GM12878 (cell line): ENCODE measurements around the gene COPG2. TPM values are rescaled to one million over a fixed set of nuclear protein-coding genes. Genes with fewer than 3 reads are reported as not detected.
A peak's percentile ranks its signal among the peaks of the same experiment; 100 is the strongest.

Experiments used
- ATAC-seq: fragments of 200-7000 bp; cut with Tn5 transposase; 3 replicates; pipeline ENCODE4 v1.9.1; 2020; ENCODE audit warnings: mild to moderate bottlenecking, moderate library complexity
- BruUV-seq: library from RNA; stranded (reverse); fragments of 400-500 nt; replicated peaks from 2 replicates; lab custom pipeline; 2021; lab: Mats Ljungman, UMichigan
- CTCF ChIA-PET: fragments of 300-600 bp; sonication (Branson Sonifier 250); formaldehyde crosslinking; extraction: SDS; loops from one replicate; lab custom pipeline; 2021; ENCODE audit warnings: inconsistent platforms; lab: Yijun Ruan, JAX
- POLR2A ChIA-PET: fragments of 350-600 bp; formaldehyde crosslinking; extraction: SDS; loops from one replicate; lab custom pipeline; 2021; ENCODE audit warnings: inconsistent platforms; lab: Charles Lee
- RAD21 ChIA-PET: fragments of 300-600 bp; sonication (Branson Sonifier 250); formaldehyde crosslinking; loops from one replicate; lab custom pipeline; 2023; ENCODE audit warnings: antibody characterized with exemption; ENCODE audit not compliant: unreplicated experiment; lab: Charles Lee
- SMC1A ChIA-PET: fragments of 300-600 bp; sonication (Branson Sonifier 250); formaldehyde crosslinking; loops from one replicate; lab custom pipeline; 2023; ENCODE audit not compliant: unreplicated experiment, uncharacterized antibody; lab: Charles Lee
- DNase-seq: peaks from one replicate; pipeline ENCODE4 v3.0.0-alpha.2; 2011; ENCODE audit warnings: low read depth, low spot score
- FAIRE-seq: peaks from 3 replicates; lab custom pipeline; 2011; peaks lifted over from hg19 to GRCh38; lab: Jason Lieb, UNC
- H2AFZ ChIP-seq: 2 replicates; pipeline ENCODE4 v1.6.0; 2011; ENCODE audit warnings: low read depth, low read length, control low read depth; ENCODE audit not compliant: control insufficient read depth
- H3K27ac ChIP-seq: 2 replicates; pipeline ENCODE4 v1.5.1; 2011; ENCODE audit warnings: control low read depth; ENCODE audit not compliant: control insufficient read depth, insufficient read depth
- H3K27me3 ChIP-seq, 2 experiments: replicated peaks in 1 of 2; 2 replicates each; pipeline versions ENCODE4 v1.6.0 to v1.6.1; 2011; ENCODE audit warnings: low read length in 1 of 2; ENCODE audit not compliant: control insufficient read depth in 2 of 2, insufficient read depth in 2 of 2
- H3K36me3 ChIP-seq, 2 experiments: 2 replicates each; pipeline ENCODE4 v1.5.1; 2011; ENCODE audit warnings: low read length in 1 of 2; ENCODE audit not compliant: control insufficient read depth in 2 of 2, insufficient read depth in 2 of 2
- H3K4me1 ChIP-seq: 2 replicates; pipeline ENCODE4 v1.6.1; 2011; ENCODE audit warnings: mild to moderate bottlenecking, low read length, moderate library complexity, mixed read lengths; ENCODE audit not compliant: control insufficient read depth, insufficient read depth
- H3K4me2 ChIP-seq: 2 replicates; pipeline ENCODE4 v1.6.0; 2011; ENCODE audit warnings: control low read depth; ENCODE audit not compliant: control insufficient read depth, insufficient read depth
- H3K4me3 ChIP-seq: fragments of 200-600 bp; sonication (generic); 2 replicates; pipeline ENCODE4 v1.5.1; 2016
- H3K79me2 ChIP-seq: 2 replicates; pipeline ENCODE4 v1.6.0; 2011; ENCODE audit warnings: low read length; ENCODE audit not compliant: control insufficient read depth, insufficient read depth
- H3K9ac ChIP-seq: 2 replicates; pipeline ENCODE4 v1.8.0; 2011; ENCODE audit warnings: low read length, control low read depth, mixed read lengths; ENCODE audit not compliant: control insufficient read depth, insufficient read depth
- H3K9me3 ChIP-seq: replicated peaks from 3 replicates; pipeline ENCODE4 v1.5.1; 2011; ENCODE audit warnings: mild to moderate bottlenecking, low read length; ENCODE audit not compliant: control insufficient read depth, insufficient read depth
- H4K20me1 ChIP-seq: 2 replicates; pipeline ENCODE4 v1.6.0; 2011; ENCODE audit not compliant: control insufficient read depth, insufficient read depth
- EGR1 ChIP-seq, 2 experiments: IDR thresholded peaks; 1 replicate in 1 of 2; 2 replicates in 1 of 2; pipeline ENCODE4 v1.6.1; 2011 to 2012; ENCODE audit warnings: low read depth in 2 of 2, low read length in 2 of 2, borderline replicate concordance in 1 of 2, mild to moderate bottlenecking in 1 of 2, moderate library complexity in 1 of 2
- EZH2 ChIP-seq: IDR thresholded peaks from 2 replicates; pipeline ENCODE4 v1.6.1; 2012; ENCODE audit warnings: low read depth, mild to moderate bottlenecking, control low read depth, inconsistent platforms, low read length, borderline replicate concordance; ENCODE audit not compliant: control insufficient read depth
- HSF1 ChIP-seq: fragments of 150-350 bp; IDR thresholded peaks from 2 replicates; pipeline ENCODE4 v1.6.1; 2014; ENCODE audit warnings: mild to moderate bottlenecking, low read depth, low read length
- SRF ChIP-seq, 2 experiments: IDR thresholded peaks; 2 replicates each; pipeline ENCODE4 v1.6.1; 2011; ENCODE audit warnings: low read depth in 2 of 2, low read length in 2 of 2, mild to moderate bottlenecking in 1 of 2, moderate library complexity in 1 of 2
- WGBS: methylation state at CpG from one replicate; pipeline ENCODE4 v1.1.6; 2016; ENCODE audit warnings: low lambda C conversion rate; ENCODE audit not compliant: insufficient replicate concordance, insufficient coverage; ENCODE audit errors: missing lambda C conversion rate; 5-methylcytosine and 5-hydroxymethylcytosine counted together
- in situ Hi-C: fragments of 300-500 bp; cut with MboI; formaldehyde crosslinking; loops from 9 replicates; pipeline ENCODE4 v1.14.3; 2018; ENCODE audit warnings: mixed read lengths
- intact Hi-C: fragments of 100-400 bp; cut with micrococcal nuclease; formaldehyde crosslinking; loops from one replicate; pipeline ENCODE4 v1.14.2; 2022; ENCODE audit not compliant: unreplicated experiment
- polyA plus RNA-seq, 11 experiments: library from polyadenylated mRNA; depleted of rRNA in 4 of 11; unstranded in 6 of 11; stranded (reverse) in 5 of 11; fragments of >200 nt; fragmentation: Nextera tagmentation in 4 of 11; fragmentation: Illumina TruSeq in 1 of 11; extraction: Ambion mirVana in 4 of 11; extraction: Trizol in 1 of 11; gene quantifications; 1 replicate in 1 of 11; 2 replicates in 10 of 11; pipeline versions ENCODE4 v1.2.1 to v1.2.3, GENCODE V29; 2011 to 2016; ENCODE audit warnings: inconsistent platforms in 2 of 11, missing spikeins in 2 of 11, low read depth in 1 of 11
- total RNA-seq, 4 experiments: library from RNA; depleted of rRNA in 3 of 4; stranded (reverse); fragments of >200 nt in 3 of 4; fragmentation: Illumina TruSeq in 1 of 4; extraction: Trizol in 1 of 4; gene quantifications; 2 replicates each; pipeline versions ENCODE4 v1.2.1 to v1.2.3, GENCODE V29; 2013 to 2021

COPG2 gene
- total and polyA plus RNA-seq, 10 of the 15 experiments (the other 5 are each of a cell fraction or from before 2014, with no cell fraction given) = 3.4 to 37.8 (median 16.7) TPM

DNA sequence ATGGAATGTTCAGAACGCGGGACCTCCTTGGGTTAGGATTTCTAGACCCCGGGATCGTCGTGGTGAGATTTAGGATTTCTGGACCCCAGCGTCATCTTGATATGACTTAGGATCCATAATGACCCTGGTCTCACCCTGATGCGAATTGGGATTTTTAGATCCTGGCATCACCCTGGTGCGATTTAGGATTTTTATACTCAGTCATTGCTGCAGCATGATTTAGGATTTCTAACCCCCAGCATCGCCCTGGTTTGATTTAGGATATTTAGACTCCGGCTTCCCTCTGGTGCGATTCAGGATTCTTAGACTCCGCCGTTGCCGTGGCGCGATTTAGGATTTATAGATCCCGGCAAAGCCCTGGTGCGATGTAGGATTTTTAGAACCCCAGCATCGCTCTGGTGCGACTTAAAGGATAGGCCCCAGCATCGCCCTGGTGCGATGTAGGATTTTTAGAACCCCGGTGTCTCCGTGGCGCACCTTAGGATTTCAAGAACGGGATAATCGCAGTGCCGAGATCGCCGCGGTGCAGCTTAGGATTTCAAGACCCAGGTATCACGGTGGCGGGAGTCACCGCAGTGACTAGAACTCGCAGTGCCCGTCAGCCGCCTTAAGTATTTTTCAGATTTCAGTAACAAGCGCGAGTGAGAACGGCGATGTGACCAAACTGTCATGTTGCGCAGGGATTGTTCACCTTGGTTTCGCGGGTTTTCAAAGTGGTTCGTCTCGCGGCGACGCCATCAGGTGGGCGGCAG is 175.8 kb downstream of the COPG2 start:
- Histone ChIP-seq H2AFZ (no peak overlapping the region), H3K27me3 (no peaks in the 10 kb centered on the region; a peak in 2 of 4 replicates), H3K9me3 (no peaks in the 10 kb centered on the region; the same call in 2 of the 3 replicates), H3K9ac (no peak overlapping the region), H4K20me1 (no peaks in the 10 kb centered on the region), H3K27ac (no peak overlapping the region), H3K4me3 (no peak overlapping the region), H3K4me2 (no peak overlapping the region), H3K36me3 (no peaks in the 10 kb centered on the region), H3K4me1 (no peaks in the 10 kb centered on the region), H3K79me2 (no peaks in the 10 kb centered on the region)
- no TSS peak for BruUV-seq
- WGBS = 49% methylated on average over 50 of the region's 50 CpGs
- POLR2A ChIA-PET = no interaction called here
- in situ Hi-C loops (no loop called here), intact Hi-C loops (loop anchor here (5.0 kb wide), 1 partner anchor 250 kb away; no protein-coding TSS in a partner anchor)
- ATAC-seq (no peak), FAIRE-seq (no peak), DNase-seq (no peak)
- CTCF ChIA-PET = no interaction called here
- RAD21 ChIA-PET = no interaction called here
- TF ChIP-seq SRF (IDR thresholded peaks at IDR 0.05; ENCODE audit: low read depth in 2 of 2, low read length in 2 of 2) (no peak), EZH2 (0 out of 2 replicates have a peak, but pooled peaks have one; percentile 9)
- SMC1A ChIA-PET = interaction anchor here (0.6 kb wide), 1 partner anchor 40 kb away, joined by 3 read pairs; no protein-coding TSS in a partner anchor

- in situ Hi-C loops = no loop called here
- BruUV-seq = no TSS peak
- H3K27ac ChIP-seq = no peak within 1 kb of the TSS
- no peak for TF ChIP-seq HSF1
- TF ChIP-seq EGR1 (IDR thresholded peaks at IDR 0.05; ENCODE audit: borderline replicate concordance in 1 of 2, low read depth in 2 of 2, low read length in 2 of 2) = 0 out of 3 replicates have a peak, but pooled peaks of 1 of the 2 experiments have one; percentile 6
- no peak within 1 kb of the TSS for H3K9ac ChIP-seq
- no peak for FAIRE-seq
- no peaks in the 10 kb centered on the region for H3K36me3 ChIP-seq
- H2AFZ ChIP-seq = no peak within 1 kb of the TSS
- peak within 1 kb of the TSS; percentile 83 for H3K4me2 ChIP-seq
- H4K20me1 ChIP-seq = no peaks in the 10 kb centered on the region
- SMC1A ChIA-PET = interaction anchor here (0.6 kb wide), 1 partner anchor 41 kb away, joined by 3 read pairs; no protein-coding TSS in a partner anchor
- H3K27me3 ChIP-seq = no peaks in the 10 kb centered on the region; a peak in 2 of 4 replicates
- no peak for DNase-seq
- no peaks in the 10 kb centered on the region for H3K4me1 ChIP-seq
- POLR2A ChIA-PET = no interaction called here
- no peaks in the 10 kb centered on the region; the same call in 2 of the 3 replicates for H3K9me3 ChIP-seq
- RAD21 ChIA-PET = no interaction called here
- CTCF ChIA-PET = no interaction called here
- H3K4me3 ChIP-seq = peak within 1 kb of the TSS; percentile 39; the same call in 1 of the 2 replicates
- WGBS = 50% methylated on average over 52 of the region's 71 CpGs
- ATAC-seq = peak; percentile 50
- intact Hi-C loops = loop anchor here (5.0 kb wide), 1 partner anchor 250 kb away; no protein-coding TSS in a partner anchor
- H3K79me2 ChIP-seq = no peaks in the 10 kb centered on the region
Measured at GRCh38 chr7:130491841-130492522, 176.6 kb downstream of the COPG2 start, which contains the start of gene MEST. Gene MEST (plus strand): TSS chr7:130492085. CDS start chr7:130492314, 229 bp downstream.
